GM18951 (cell line): ENCODE data around the gene KCNA3.

Experiments used
- POLR2A ChIP-seq: IDR thresholded peaks from 4 replicates; pipeline ENCODE4 v1.6.1; 2011; ENCODE audit warnings: mild to moderate bottlenecking; ENCODE audit not compliant: insufficient read length, insufficient read depth; ENCODE audit errors: extremely low read depth
- in situ Hi-C: fragments of 300-500 bp; cut with MboI; formaldehyde crosslinking; loops from one replicate; pipeline ENCODE4 v1.12.0; 2022; ENCODE audit warnings: low sequenced_read_pairs, mixed read lengths, inconsistent platforms; ENCODE audit not compliant: unreplicated experiment

KCNA3 gene

GRCh38 chr1:110639724-110640386, 34.9 kb downstream of the KCNA3 start:
- in situ Hi-C loops = no loop called here
- no peak for TF ChIP-seq POLR2A

DNA sequence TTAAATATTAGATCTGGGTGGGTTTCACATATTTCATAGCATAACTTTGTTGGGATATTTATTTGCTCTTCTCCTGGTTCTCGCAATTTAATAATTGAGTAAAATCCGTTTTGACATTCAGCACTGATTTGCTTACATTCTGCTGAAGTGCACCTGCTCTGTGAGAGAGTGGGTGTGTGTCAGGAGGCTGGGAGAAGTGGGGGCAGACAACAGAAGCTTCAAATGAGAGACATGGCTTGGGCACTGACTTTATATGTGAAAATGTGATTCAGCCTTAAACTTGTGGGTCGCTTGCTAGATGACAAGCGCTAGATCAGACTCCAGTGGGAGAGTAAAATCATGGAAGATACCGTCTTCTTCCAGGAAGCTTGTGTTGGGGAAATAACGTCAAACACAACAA, 36.2 kb downstream of the KCNA3 start:
- no peak for TF ChIP-seq POLR2A
- in situ Hi-C loops = no loop called here

- no peak for TF ChIP-seq POLR2A
- in situ Hi-C loops = no loop called here
Measured at GRCh38 chr1:110638058-110638457, 36.7 kb downstream of the KCNA3 start.

DNA sequence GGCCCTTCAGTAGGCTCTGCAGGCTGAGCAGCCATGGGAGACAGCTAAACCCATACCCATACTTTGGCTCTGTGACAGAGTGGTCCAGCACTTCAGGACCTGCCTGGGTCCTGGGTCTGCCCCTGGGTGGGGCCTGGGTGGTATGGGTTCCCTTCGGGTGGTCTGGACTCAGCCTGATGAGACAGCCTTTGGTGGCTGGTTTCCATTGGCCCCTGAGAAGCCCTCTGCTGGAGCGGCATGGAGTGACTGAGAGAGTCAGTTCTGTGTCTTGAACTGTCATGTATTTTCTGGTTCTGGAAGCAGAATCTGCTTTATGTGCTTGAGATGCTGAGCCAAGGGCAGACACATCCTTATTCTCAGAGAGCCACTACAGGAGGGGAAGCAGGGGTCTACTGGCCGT, 37.3 kb downstream of the KCNA3 start:
- in situ Hi-C loops = no loop called here
- no peak for TF ChIP-seq POLR2A

GRCh38 chr1:110636149-110636935, 38.4 kb downstream of the KCNA3 start:
- in situ Hi-C loops = no loop called here
- TF ChIP-seq POLR2A = no peak

DNA sequence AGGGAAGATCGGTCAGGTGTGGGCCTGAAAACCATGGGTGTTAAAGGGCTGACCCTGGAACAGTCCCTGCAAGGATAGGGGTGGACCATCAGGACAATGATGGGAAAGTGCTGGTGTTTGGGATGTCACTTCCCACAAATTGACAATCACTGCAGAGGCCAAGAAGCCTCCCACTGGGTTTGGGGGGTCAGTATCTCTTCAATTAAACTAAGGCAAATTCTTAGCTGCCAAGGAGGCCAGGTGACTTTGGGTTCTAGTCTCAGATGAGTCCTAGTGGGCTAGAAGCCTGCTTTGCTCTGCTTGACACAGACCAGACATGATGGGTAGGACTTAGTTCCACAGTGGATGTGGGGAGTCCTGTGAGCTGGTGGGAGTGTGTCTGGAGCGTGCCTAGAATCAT, 39.3 kb downstream of the KCNA3 start:
- TF ChIP-seq POLR2A = no peak
- in situ Hi-C loops = no loop called here

GRCh38 chr1:110634455-110635311, 40.1 kb downstream of the KCNA3 start:
- in situ Hi-C loops = no loop called here

GRCh38 chr1:110634086-110634454, 40.7 kb downstream of the KCNA3 start:
- TF ChIP-seq POLR2A = no peak
- in situ Hi-C loops = no loop called here

More at GRCh38 chr1:110634455-110635311, 40.1 kb downstream of the KCNA3 start:
- TF ChIP-seq POLR2A = no peak

GRCh38 chr1:110633646-110634030, 41.1 kb downstream of the KCNA3 start:
- in situ Hi-C loops = no loop called here
- no peak for TF ChIP-seq POLR2A

- in situ Hi-C loops = no loop called here
- TF ChIP-seq POLR2A = no peak
Measured at GRCh38 chr1:110631836-110632620, 42.7 kb downstream of the KCNA3 start.

- no peak for TF ChIP-seq POLR2A
- in situ Hi-C loops = no loop called here
Measured at GRCh38 chr1:110630839-110631663, 43.7 kb downstream of the KCNA3 start.
